Small intestine (tissue), 7 donors: ENCODE results near the gene NEURL1B. TPM values are rescaled to one million over a fixed set of nuclear protein-coding genes. Genes with fewer than 3 reads are reported as not detected.
"Not testable (repeated sequence)": the region's sequence is repeated elsewhere in the genome, so short reads cannot be mapped to it uniquely, and the experiment has no call there.

Experiments
- DNase-seq, 2 donors: peaks; one replicate each; pipeline versions ENCODE4 v3.0.0 to v3.0.0-alpha.2; 2013
- FAIRE-seq: peaks from 2 replicates; lab custom pipeline; 2012; peaks lifted over from hg19 to GRCh38; lab: Jason Lieb, UNC
- H3K27ac ChIP-seq, 3 donors: one replicate each; pipeline ENCODE4 v1.5.1; 2013; ENCODE audit warnings: low read length in 2 of 3, mild to moderate bottlenecking in 2 of 3, control low read depth in 1 of 3, inconsistent platforms in 1 of 3, low read depth in 1 of 3, moderate library complexity in 1 of 3
- H3K27me3 ChIP-seq, 3 donors: one replicate each; pipeline ENCODE4 v1.6.1; 2013; ENCODE audit warnings: low read length in 3 of 3, inconsistent platforms in 1 of 3; ENCODE audit not compliant: control insufficient read depth in 3 of 3, insufficient read depth in 3 of 3
- H3K36me3 ChIP-seq, 3 donors: one replicate each; pipeline ENCODE4 v1.6.1; 2013; ENCODE audit warnings: low read length in 3 of 3, inconsistent platforms in 1 of 3, low read depth in 1 of 3, mild to moderate bottlenecking in 1 of 3, moderate library complexity in 1 of 3; ENCODE audit not compliant: control insufficient read depth in 3 of 3, insufficient read depth in 2 of 3
- H3K4me1 ChIP-seq, 3 donors: one replicate each; pipeline ENCODE4 v1.6.1; 2013; ENCODE audit warnings: low read length in 2 of 3, inconsistent platforms in 1 of 3, low read depth in 1 of 3, mild to moderate bottlenecking in 1 of 3, moderate library complexity in 1 of 3; ENCODE audit not compliant: control insufficient read depth in 3 of 3, insufficient read depth in 2 of 3
- H3K4me3 ChIP-seq, 3 donors: one replicate each; pipeline ENCODE4 v1.5.1; 2013; ENCODE audit warnings: low read length in 3 of 3, control low read depth in 1 of 3, inconsistent platforms in 1 of 3, low read depth in 1 of 3, mild to moderate bottlenecking in 1 of 3, moderate library complexity in 1 of 3
- H3K9me3 ChIP-seq, 2 donors: one replicate each; pipeline ENCODE4 v1.6.1; 2013; ENCODE audit warnings: low read depth in 1 of 2, low read length in 1 of 2; ENCODE audit not compliant: control insufficient read depth in 2 of 2, insufficient read depth in 1 of 2
- WGBS, 3 donors: extraction: QIAGEN DNeasy Blood & Tissue Kit; methylation state at CpG; one replicate each; pipeline ENCODE4 v1.1.7; 2013; 5-methylcytosine and 5-hydroxymethylcytosine counted together
- polyA plus RNA-seq, 4 donors: library from polyadenylated mRNA; stranded (reverse) in 3 of 4; unstranded in 1 of 4; fragments of 200-250 nt in 3 of 4; fragments of 120-200 nt in 1 of 4; gene quantifications; one replicate each; pipeline versions ENCODE4 v1.2.1 to v1.2.3, GENCODE V29; 2013
- donor health status: healthy with polysubstance abuse.
- donor health status: control.
- donor health status: control.
- donor health status: Bipolar disorder and iron deficiency.
- donor health status: healthy.

The NEURL1B gene
- polyA plus RNA-seq, 4 donors: 2.7 to 21.0 (median 10.9) TPM

DNA sequence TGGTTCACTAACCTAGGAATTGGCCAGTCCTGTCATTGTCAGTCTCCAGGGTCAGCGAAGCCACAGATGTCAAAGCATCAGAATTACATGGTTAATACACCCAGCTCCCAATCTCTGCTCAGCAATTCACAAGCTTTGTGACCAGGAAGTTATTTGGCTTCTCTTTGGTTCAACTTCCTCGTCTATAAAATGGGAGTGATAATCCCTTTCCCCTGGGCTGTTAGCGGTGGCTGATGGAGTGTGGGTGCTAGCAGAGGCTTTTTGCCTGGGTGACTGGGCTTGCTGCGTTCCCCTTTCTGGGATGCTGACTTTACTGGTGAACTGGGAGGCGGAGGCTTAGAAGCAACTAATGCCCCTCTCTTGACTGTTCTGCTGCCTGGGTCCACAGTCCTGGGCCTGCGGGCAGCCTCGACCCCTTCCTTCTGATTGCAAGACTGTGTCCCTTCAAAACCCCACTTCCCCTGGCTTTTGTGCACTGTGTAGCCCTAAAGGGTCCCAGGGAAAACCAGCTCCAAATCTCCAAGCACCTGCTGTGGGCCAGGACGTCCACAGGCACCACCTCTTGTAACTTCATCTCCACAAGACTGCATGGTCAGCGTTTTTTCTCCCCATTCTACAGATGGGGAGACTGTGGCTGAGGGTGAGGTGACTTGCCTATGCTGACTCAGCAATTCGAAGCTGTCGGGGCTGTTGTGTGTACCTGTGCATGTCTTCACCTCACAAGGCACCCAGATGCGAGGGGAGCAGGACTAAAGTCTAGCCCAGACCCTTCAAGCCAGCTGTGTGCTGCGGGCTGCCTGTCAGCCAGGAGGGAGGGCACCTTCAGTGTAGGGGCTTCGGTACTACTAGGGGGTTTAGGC lies 45.2 kb upstream of the NEURL1B start:
- no peak for DNase-seq
- Histone ChIP-seq H3K27ac (no peak overlapping the region), H3K36me3 (no peaks in the 10 kb centered on the region), H3K4me1 (no peaks in the 10 kb centered on the region), H3K9me3 (no peaks in the 10 kb centered on the region), H3K4me3 (no peak overlapping the region), H3K27me3 (peaks cover 0 to 4% (median 0%) of the 10 kb centered on the region in 3 donors)
- no peak for FAIRE-seq
- WGBS, 3 donors: 83 to 85% (median 84%) methylated on average over 14 of the region's 14 CpGs

DNA sequence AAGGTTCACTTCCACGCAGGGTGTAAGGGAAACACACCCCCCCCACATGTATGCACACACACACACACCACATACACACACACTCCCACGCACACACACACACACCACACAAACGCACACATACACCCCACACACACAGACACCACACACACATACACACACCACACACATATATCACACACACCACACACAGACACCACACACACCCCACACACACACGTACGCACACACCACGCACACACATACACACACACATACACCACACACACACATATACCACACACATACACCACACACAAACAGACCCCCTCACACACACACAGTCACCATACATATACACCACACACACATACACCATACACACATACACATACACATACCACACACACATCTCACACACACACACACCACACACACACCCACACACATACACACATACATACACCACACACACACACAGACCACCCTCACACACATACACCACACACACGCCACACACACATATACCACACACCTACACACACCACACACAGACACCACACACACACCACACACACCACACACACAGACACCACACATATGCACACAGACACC lies 44.3 kb upstream of the NEURL1B start:
- H3K4me3 ChIP-seq: no peak overlapping the region
- no peak overlapping the region for H3K27ac ChIP-seq
- DNase-seq: no peak
- no peaks in the 10 kb centered on the region for H3K36me3 ChIP-seq
- 93 to 96% (median 95%) methylated on average over 7 of the region's 7 CpGs for WGBS, 3 donors
- H3K27me3 ChIP-seq: peaks cover 0 to 2% (median 0%) of the 10 kb centered on the region in 3 donors
- H3K9me3 ChIP-seq: no peaks in the 10 kb centered on the region
- no peak for FAIRE-seq
- no peaks in the 10 kb centered on the region for H3K4me1 ChIP-seq

DNA sequence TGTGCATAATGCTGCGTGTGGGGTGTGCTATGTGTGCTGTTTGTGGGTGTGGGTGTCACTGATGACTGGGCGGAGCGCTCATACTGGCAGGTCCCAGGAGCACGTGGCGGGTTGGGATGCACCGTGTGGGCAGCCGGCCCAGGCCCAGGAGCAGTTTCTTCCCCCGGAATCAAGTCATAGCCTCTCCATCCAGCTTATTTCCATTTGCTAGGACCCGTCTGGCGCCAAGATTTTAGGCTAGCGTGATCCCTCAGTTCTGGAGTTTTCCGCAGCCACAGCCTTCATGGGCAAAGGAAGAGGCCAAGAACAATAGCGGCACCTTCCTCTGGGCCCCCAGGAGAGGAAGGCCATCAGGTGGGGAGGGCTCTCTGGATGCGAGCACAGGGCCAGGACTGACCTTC lies 43.3 kb upstream of the NEURL1B start:
- Histone ChIP-seq H3K9me3 (no peaks in the 10 kb centered on the region), H3K4me1 (peaks cover 0 to 10% (median 0%) of the 10 kb centered on the region in 3 donors), H3K36me3 (no peaks in the 10 kb centered on the region), H3K4me3 (no peak overlapping the region), H3K27me3 (no peaks in the 10 kb centered on the region), H3K27ac (no peak overlapping the region)
- WGBS, 3 donors: 82 to 87% (median 86%) methylated on average over 14 of the region's 14 CpGs
- DNase-seq: peak in 1 of 2 donors; percentile 12
- FAIRE-seq: no peak

DNA sequence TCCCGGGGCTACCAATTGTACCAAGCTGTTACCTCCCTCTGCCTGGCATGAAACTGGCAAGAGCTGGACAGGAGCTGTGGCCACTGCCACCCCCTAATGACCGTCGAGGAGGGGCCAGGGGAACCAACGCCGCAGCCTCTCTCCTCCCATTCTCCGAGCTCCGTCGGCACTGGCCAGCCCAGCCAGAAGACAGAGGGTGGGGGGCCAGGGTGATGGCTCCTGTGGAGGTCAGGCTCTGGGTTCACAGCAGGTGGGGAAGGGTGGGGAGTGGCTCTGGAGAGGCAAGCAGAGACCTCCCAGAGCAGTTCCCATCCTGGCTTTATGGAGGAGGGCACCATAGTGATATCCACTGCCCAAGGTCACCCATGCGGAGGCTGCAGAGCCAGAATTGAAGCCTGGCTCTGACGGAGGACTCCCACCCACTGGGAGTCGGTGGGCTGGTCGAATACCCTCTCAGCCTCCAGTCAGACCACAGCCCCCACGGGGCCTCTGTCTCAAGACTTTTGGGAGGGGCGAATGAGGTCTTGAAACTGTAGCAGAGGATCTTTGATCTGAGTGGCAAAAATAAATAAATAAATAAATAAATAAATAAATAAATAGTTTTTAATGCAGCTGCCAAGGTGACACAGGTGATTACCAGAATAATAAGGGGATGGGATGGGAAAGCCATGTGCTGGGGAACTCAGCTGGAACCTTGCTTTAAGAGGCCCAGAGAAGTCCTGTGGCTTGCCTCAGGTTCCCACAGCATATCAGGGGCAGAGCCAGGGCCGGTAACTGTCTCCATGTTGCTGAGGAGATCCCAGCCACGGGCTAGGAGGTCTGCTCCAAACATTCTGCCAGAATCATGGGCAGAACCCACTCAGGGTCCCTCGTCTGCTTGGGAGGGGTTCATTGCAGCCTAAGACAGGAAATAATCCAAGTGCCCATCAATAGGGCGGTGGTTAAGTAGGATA lies 42.5 kb upstream of the NEURL1B start:
- FAIRE-seq (no peak), DNase-seq (no peak)
- Histone ChIP-seq H3K36me3 (no peaks in the 10 kb centered on the region), H3K27ac (no peak overlapping the region), H3K9me3 (no peaks in the 10 kb centered on the region), H3K4me3 (no peak overlapping the region), H3K27me3 (no peaks in the 10 kb centered on the region), H3K4me1 (peaks cover 0 to 13% (median 0%) of the 10 kb centered on the region in 3 donors)
- 80 to 85% (median 81%) methylated on average over 18 of the region's 18 CpGs for WGBS, 3 donors

DNA sequence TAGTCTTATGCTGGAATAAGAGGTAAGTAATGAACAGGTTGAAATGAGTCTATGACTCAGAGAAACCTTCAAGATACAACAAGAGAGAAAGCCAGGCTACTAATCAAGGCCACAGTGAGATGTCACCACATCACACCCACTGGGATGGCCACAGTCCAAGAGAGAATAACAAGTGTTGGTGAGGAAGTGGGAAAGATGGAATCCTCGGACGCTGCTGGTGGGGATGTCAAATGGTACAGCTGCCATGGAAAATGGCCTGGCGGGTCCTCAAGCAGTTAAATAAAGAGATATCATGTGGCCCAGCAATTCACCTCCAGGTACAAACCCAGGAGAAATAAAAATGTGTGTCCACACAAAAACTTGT lies 41.9 kb upstream of the NEURL1B start:
- Histone ChIP-seq H3K27ac (no peak overlapping the region), H3K27me3 (no peaks in the 10 kb centered on the region), H3K4me1 (peaks cover 0 to 18% (median 0%) of the 10 kb centered on the region in 3 donors), H3K36me3 (no peaks in the 10 kb centered on the region), H3K9me3 (no peaks in the 10 kb centered on the region), H3K4me3 (no peak overlapping the region)
- WGBS, 3 donors: 81 to 84% (median 81%) methylated on average over 3 of the region's 3 CpGs
- FAIRE-seq (no peak), DNase-seq (no peak)

DNA sequence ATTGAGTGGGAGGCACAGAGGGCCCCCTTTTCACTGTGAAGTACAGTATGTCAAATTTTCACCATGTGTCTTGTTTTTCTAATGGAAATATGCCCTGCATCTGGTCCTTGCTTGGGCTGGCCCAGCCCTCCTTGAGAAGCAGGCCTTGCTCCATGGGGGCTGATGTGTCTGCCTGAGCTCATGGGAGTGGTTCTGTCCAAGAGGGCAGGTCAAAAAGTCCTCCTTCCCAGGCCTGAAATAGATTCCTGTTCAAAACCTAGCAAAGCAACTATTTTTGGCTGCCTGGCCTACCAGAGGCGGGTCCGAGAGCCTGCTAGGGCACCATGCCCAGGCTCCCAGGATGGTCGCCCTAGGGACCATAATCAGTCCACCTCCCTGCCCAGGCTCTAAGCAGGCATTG lies 40.5 kb upstream of the NEURL1B start:
- 78 to 90% (median 88%) methylated on average over 3 of the region's 3 CpGs for WGBS, 3 donors
- DNase-seq: no peak
- FAIRE-seq: no peak
- H3K9me3 ChIP-seq: no peaks in the 10 kb centered on the region
- no peak overlapping the region for H3K27ac ChIP-seq
- H3K4me1 ChIP-seq: peaks cover 0 to 18% (median 0%) of the 10 kb centered on the region in 3 donors
- H3K27me3 ChIP-seq: no peaks in the 10 kb centered on the region
- H3K36me3 ChIP-seq: no peaks in the 10 kb centered on the region
- no peak overlapping the region for H3K4me3 ChIP-seq

DNA sequence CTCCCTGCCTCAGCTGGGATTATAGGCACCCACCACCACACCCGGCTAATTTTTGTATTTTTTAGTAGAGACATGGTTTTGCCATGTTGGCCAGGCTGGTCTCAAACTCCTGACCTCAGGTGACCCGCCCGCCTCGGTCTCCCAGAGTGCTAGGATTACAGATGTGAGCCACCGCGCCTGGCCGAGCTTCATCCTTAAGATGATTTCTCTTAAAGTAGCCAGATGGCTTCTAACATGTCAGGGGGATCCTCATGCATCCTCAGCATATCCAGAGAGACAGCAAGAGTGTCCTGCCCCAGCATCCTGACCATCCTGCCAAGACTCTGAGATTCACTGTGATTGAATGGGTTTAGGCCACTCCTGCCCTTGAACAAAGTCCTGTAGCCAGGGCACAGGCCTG lies 39.5 kb upstream of the NEURL1B start:
- DNase-seq, H3K27me3 ChIP-seq, FAIRE-seq, H3K9me3 ChIP-seq, H3K4me3 ChIP-seq, H3K36me3 ChIP-seq: not testable (repeated sequence)
- Histone ChIP-seq H3K27ac (peak overlapping the region in 1 of 3 donors; percentile 90), H3K4me1 (peaks cover 0 to 18% (median 0%) of the 10 kb centered on the region in 3 donors)
- WGBS, 3 donors: 78 to 95% (median 92%) methylated on average over 7 of the region's 7 CpGs

DNA sequence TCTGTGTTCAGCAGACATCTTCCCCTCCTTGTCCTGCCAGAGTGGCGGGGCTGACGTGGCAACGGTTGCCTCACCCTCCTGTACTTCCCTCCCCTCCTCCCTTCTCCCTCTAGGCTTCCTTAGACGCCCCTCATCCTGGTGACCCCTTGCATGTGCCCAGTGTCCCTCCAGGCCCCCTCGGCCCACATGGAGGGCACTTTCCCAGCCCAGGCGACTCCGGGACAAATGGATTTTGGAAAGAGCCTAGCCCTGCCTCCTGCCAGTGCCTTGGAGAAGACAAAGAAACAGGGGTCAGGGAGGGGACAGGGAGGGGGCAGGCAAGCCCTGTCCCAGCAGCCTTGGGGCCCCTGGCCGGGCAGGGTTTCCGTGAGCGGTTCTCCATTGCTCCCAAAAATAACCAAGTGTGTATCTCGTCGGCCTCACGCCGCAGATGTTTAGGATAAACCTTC lies 38.3 kb upstream of the NEURL1B start:
- no peak for FAIRE-seq
- 59 to 78% (median 77%) methylated on average over 14 of the region's 14 CpGs for WGBS, 3 donors
- no peak for DNase-seq
- Histone ChIP-seq H3K27ac (peak overlapping the region in 2 of 3 donors; percentile 76 to 90), H3K4me1 (peaks cover 0 to 18% (median 0%) of the 10 kb centered on the region in 3 donors), H3K36me3 (no peaks in the 10 kb centered on the region), H3K27me3 (peaks cover 0 to 2% (median 0%) of the 10 kb centered on the region in 3 donors), H3K4me3 (no peak overlapping the region), H3K9me3 (peaks cover 0 to 6% of the 10 kb centered on the region in 2 donors)
